HepG2 (cell line): ENCODE results near the gene DQX1. TPM values are rescaled to one million over a fixed set of nuclear protein-coding genes. Genes with fewer than 3 reads are reported as not detected.
A peak's percentile ranks its signal among the peaks of the same experiment; 100 is the strongest.

Source experiments
- ATAC-seq: fragments of 200-7000 bp; cut with Tn5 transposase; 3 replicates; pipeline ENCODE4 v1.9.1; 2020; ENCODE audit warnings: mild to moderate bottlenecking, moderate library complexity
- BruUV-seq: library from RNA; stranded (reverse); fragments of 400-500 nt; replicated peaks from 2 replicates; lab custom pipeline; 2021; lab: Mats Ljungman, UMichigan
- CTCF ChIA-PET: fragments of 300-600 bp; formaldehyde crosslinking; extraction: SDS; loops from one replicate; lab custom pipeline; 2021; ENCODE audit warnings: low total read pairs, inconsistent platforms, low intra/inter-chr PET ratio; lab: Yijun Ruan, JAX
- POLR2A ChIA-PET: fragments of 350-600 bp; sonication (Branson Sonifier 250); formaldehyde crosslinking; loops from one replicate; lab custom pipeline; 2020; ENCODE audit warnings: antibody characterized with exemption, inconsistent platforms; lab: Yijun Ruan, JAX
- DNase-seq: peaks from one replicate; pipeline ENCODE4 v3.0.0-alpha.2; 2015; ENCODE audit warnings: low spot score
- FAIRE-seq: peaks from 3 replicates; lab custom pipeline; 2011; peaks lifted over from hg19 to GRCh38; lab: Jason Lieb, UNC
- H2AFZ ChIP-seq: one replicate; pipeline ENCODE4 v1.6.1; 2011; ENCODE audit warnings: low read length, inconsistent platforms
- H3K27ac ChIP-seq: fragments of 300-600 bp; 3 replicates; pipeline ENCODE4 v1.8.0; 2011; ENCODE audit warnings: mixed run types, mild to moderate bottlenecking, mixed read lengths, low read length, inconsistent platforms; ENCODE audit not compliant: insufficient read depth; ENCODE audit errors: extremely low read length
- H3K27me3 ChIP-seq, 2 experiments: fragments of 200-600 bp in 1 of 2; 2 replicates in 1 of 2; 3 replicates in 1 of 2; pipeline versions ENCODE4 v1.6.0 to v1.8.0; 2011; ENCODE audit warnings: low read length in 2 of 2, mild to moderate bottlenecking in 2 of 2, moderate library complexity in 2 of 2, inconsistent platforms in 1 of 2; ENCODE audit not compliant: insufficient read depth in 2 of 2, control insufficient read depth in 1 of 2
- H3K36me3 ChIP-seq, 2 experiments: fragments of 200-600 bp in 1 of 2; replicated peaks in 1 of 2; 2 replicates in 1 of 2; 3 replicates in 1 of 2; pipeline versions ENCODE4 v1.5.1 to v1.8.0; 2011; ENCODE audit warnings: low read length in 2 of 2, inconsistent platforms in 1 of 2; ENCODE audit not compliant: insufficient read depth in 2 of 2, control insufficient read depth in 1 of 2
- H3K4me1 ChIP-seq: 2 replicates; pipeline ENCODE4 v1.5.1; 2012; ENCODE audit warnings: low read length, inconsistent platforms; ENCODE audit not compliant: insufficient read depth
- H3K4me2 ChIP-seq: 2 replicates; pipeline ENCODE4 v1.6.0; 2011; ENCODE audit warnings: low read depth, low read length, inconsistent platforms
- H3K4me3 ChIP-seq, 3 experiments: fragments of 200-600 bp in 1 of 3; sonication (generic), shearing (Covaris generic) in 1 of 3; replicated peaks in 1 of 3; 2 replicates each; pipeline ENCODE4 v1.5.1; 2011 to 2016; ENCODE audit warnings: low read length in 3 of 3, inconsistent platforms in 2 of 3, low read depth in 2 of 3, mild to moderate bottlenecking in 2 of 3, control low read depth in 1 of 3, mixed read lengths in 1 of 3; ENCODE audit not compliant: insufficient read depth in 1 of 3
- H3K79me2 ChIP-seq: one replicate; pipeline ENCODE4 v1.6.1; 2011; ENCODE audit warnings: low read length, inconsistent platforms; ENCODE audit not compliant: insufficient read depth
- H3K9ac ChIP-seq: 2 replicates; pipeline ENCODE4 v1.6.0; 2011; ENCODE audit warnings: mild to moderate bottlenecking, low read depth, low read length, inconsistent platforms; ENCODE audit not compliant: insufficient read depth
- H3K9me3 ChIP-seq: 2 replicates; pipeline ENCODE4 v1.5.1; 2012; ENCODE audit warnings: mild to moderate bottlenecking, low read length
- H4K20me1 ChIP-seq: 2 replicates; pipeline ENCODE4 v1.6.0; 2011; ENCODE audit warnings: inconsistent platforms, mild to moderate bottlenecking, low read length, moderate library complexity; ENCODE audit not compliant: insufficient read depth
- ADNP ChIP-seq: sonication (generic); formaldehyde crosslinking; IDR thresholded peaks from 2 replicates; pipeline ENCODE4 v1.4.0; 2020; ENCODE audit warnings: missing genetic modification reagents
- CREB1 ChIP-seq, 2 experiments: fragments of 450-650 bp in 1 of 2; IDR thresholded peaks; 2 replicates each; pipeline ENCODE4 v1.6.1; 2016 to 2017; ENCODE audit warnings: control low read depth in 1 of 2, mild to moderate bottlenecking in 1 of 2, missing compliant biosample characterization in 1 of 2, missing genetic modification characterization in 1 of 2
- EP300 ChIP-seq, 3 experiments: sonication (generic) in 1 of 3; formaldehyde crosslinking in 1 of 3; IDR thresholded peaks; 2 replicates each; pipeline versions ENCODE4 v1.5.1 to v1.6.1; 2011 to 2020; ENCODE audit warnings: low read depth in 2 of 3, low read length in 2 of 3, borderline replicate concordance in 1 of 3, improper control_type of control experiment in 1 of 3, mild to moderate bottlenecking in 1 of 3, missing genetic modification reagents in 1 of 3, moderate library complexity in 1 of 3
- LCORL ChIP-seq, 2 experiments: fragments of 450-650 bp in 1 of 2; sonication (generic) in 1 of 2; formaldehyde crosslinking in 1 of 2; IDR thresholded peaks; 2 replicates each; pipeline versions ENCODE4 v1.5.0 to v1.6.1; 2017 to 2020; ENCODE audit warnings: antibody characterized with exemption in 1 of 2, missing genetic modification reagents in 1 of 2
- NCOA5 ChIP-seq: sonication (generic); formaldehyde crosslinking; IDR thresholded peaks from 2 replicates; pipeline ENCODE4 v1.4.0; 2020; ENCODE audit warnings: missing genetic modification reagents
- NR2F6 ChIP-seq, 2 experiments: IDR thresholded peaks; 2 replicates each; pipeline ENCODE4 v1.6.1; 2016; ENCODE audit warnings: antibody characterized with exemption in 1 of 2, mild to moderate bottlenecking in 1 of 2
- ONECUT2 ChIP-seq: sonication (generic); formaldehyde crosslinking; IDR thresholded peaks from 2 replicates; pipeline ENCODE4 v1.4.0; 2020; ENCODE audit warnings: missing genetic modification reagents
- PATZ1 ChIP-seq: sonication (generic); formaldehyde crosslinking; IDR thresholded peaks from 2 replicates; pipeline ENCODE4 v1.4.0; 2020; ENCODE audit warnings: missing genetic modification reagents
- PHF8 ChIP-seq: sonication (generic); formaldehyde crosslinking; IDR thresholded peaks from 2 replicates; pipeline ENCODE4 v1.5.0; 2020; ENCODE audit warnings: missing genetic modification reagents
- SSRP1 ChIP-seq: IDR thresholded peaks from 2 replicates; pipeline ENCODE4 v1.6.1; 2016; ENCODE audit warnings: control low read depth
- ZFY ChIP-seq: sonication (generic); formaldehyde crosslinking; IDR thresholded peaks from 2 replicates; pipeline ENCODE4 v1.4.0; 2020; ENCODE audit warnings: missing genetic modification reagents
- ZNF205 ChIP-seq: IDR thresholded peaks from 2 replicates; pipeline ENCODE4 v1.6.1; 2018; ENCODE audit warnings: missing biosample characterization, missing genetic modification reagents
- ZNF274 ChIP-seq: sonication (generic); formaldehyde crosslinking; IDR thresholded peaks from 2 replicates; pipeline ENCODE4 v1.5.1; 2020; ENCODE audit warnings: mild to moderate bottlenecking, missing genetic modification reagents
- ZNF737 ChIP-seq: sonication (generic); formaldehyde crosslinking; IDR thresholded peaks from 2 replicates; pipeline ENCODE4 v1.5.0; 2020; ENCODE audit warnings: missing genetic modification reagents, mild to moderate bottlenecking, borderline replicate concordance
- WGBS: methylation state at CpG from one replicate; pipeline ENCODE4 v1.1.6; 2017; ENCODE audit warnings: low lambda C conversion rate; 5-methylcytosine and 5-hydroxymethylcytosine counted together
- in situ Hi-C: cut with HindIII; loops from 2 replicates; pipeline ENCODE4 v1.10.0; 2017; ENCODE audit warnings: low pct_unique_long_range_greater_than_20kb; ENCODE audit not compliant: extremely low pct_ligation_motif_present
- intact Hi-C: fragments of 100-400 bp; cut with micrococcal nuclease; formaldehyde crosslinking; loops from one replicate; pipeline ENCODE4 v1.10.0; 2022; ENCODE audit not compliant: unreplicated experiment
- polyA plus RNA-seq, 8 experiments: library from polyadenylated mRNA; depleted of rRNA in 3 of 8; stranded (reverse) in 7 of 8; unstranded in 1 of 8; fragments of >200 nt; fragmentation: Illumina TruSeq in 4 of 8; extraction: Trizol in 4 of 8; gene quantifications; 2 replicates each; pipeline versions ENCODE4 v1.2.1 to v1.2.3, GENCODE V29; 2011 to 2016; ENCODE audit warnings: low read depth in 4 of 8, missing spikeins in 1 of 8, mixed read lengths in 1 of 8; ENCODE audit not compliant: insufficient read depth in 1 of 8
- total RNA-seq, 5 experiments: library from RNA; depleted of rRNA; stranded (reverse); fragments of >200 nt; fragmentation: Illumina TruSeq; extraction: Trizol; gene quantifications; 2 replicates each; pipeline ENCODE4 v1.2.3, GENCODE V29; 2016; ENCODE audit warnings: low read depth in 1 of 5

The DQX1 gene
- total and polyA plus RNA-seq, 2 of the 13 experiments (the other 11 are each of a cell fraction or from before 2014, with no cell fraction given): 27.6 to 89.8 TPM

DNA sequence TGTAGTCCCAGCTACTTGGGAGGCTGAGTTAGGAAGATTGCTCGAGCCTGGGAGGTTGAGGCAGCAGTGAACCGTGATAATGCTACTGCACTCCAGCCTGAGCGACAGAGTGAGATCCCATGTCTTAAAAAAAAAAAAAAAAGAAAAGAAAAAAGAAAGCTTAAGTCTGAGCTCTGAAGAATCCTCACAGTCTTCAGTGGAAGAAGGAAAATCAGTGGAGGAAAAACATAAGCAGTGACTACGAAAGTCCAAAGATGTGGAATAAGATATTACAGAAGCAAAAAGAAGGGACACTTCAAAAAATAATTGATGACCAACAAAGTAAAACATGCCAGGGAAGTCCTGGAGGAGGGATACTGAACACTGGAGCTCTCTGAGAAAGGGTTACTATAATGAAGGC lies 15.8 kb downstream of the DQX1 start (continued):
- TF ChIP-seq NR2F6 (IDR thresholded peaks at IDR 0.05) (no peak), NR2F6 (CRISPR knock-in tag; IDR thresholded peaks at IDR 0.05) (no peak), ADNP (CRISPR knock-in tag) (no peak), NCOA5 (CRISPR knock-in tag) (no peak), ZFY (CRISPR knock-in tag) (no peak), ZNF274 (CRISPR knock-in tag) (no peak), LCORL (IDR thresholded peaks at IDR 0.05) (no peak), LCORL (CRISPR knock-in tag; IDR thresholded peaks at IDR 0.05) (no peak), SSRP1 (CRISPR knock-in tag) (no peak), PHF8 (CRISPR knock-in tag) (no peak), EP300 (IDR thresholded peaks at IDR 0.05; ENCODE audit: low read depth in 2 of 2, low read length in 2 of 2) (no peak), EP300 (CRISPR knock-in tag; IDR thresholded peaks at IDR 0.05; ENCODE audit: borderline replicate concordance) (no peak)

DNA sequence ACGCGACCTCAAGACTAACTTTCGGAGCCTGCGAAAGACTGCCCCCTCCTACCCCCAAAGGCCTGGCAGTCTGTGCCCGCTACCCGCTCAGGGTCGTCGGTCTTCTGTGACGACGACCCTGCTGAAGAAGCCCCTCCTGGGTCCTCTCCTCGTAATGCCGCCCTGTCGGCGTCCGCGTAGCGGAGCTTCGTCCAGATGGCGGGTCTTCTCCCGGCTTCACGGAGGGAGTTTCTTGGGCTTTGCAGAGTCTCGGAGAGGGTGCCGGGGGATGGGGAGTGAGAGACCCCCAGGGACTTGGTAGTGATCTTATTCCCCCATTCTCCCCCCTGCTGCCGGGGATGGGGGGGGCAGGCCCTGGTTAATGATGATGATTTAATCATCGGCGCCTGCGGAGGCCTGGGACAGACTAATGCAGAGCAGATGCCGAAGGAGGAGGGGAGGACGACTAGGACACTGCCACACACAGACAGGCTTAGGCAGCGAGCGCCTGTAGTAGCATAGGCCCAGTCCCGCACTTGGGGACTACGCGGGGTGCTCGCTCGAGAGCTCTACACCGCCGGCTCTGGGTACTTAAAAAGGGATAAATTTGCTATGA lies 18.0 kb downstream of the DQX1 start:
- CTCF ChIA-PET: interaction anchor here (1.6 to 1.7 kb wide), 2 partner anchors 24 to 25 kb away, joined by 8 to 10 read pairs; partner anchors contain the start of genes CCDC142 and TTC31
- H3K4me1 ChIP-seq: peaks cover 79% of the 10 kb centered on the region
- POLR2A ChIA-PET: interaction anchor here (0.8 to 16.5 kb wide), 10 partner anchors 9 to 79 kb away, joined by 3 to 795 read pairs (median 6); partner anchors contain the start of genes AUP1, CCDC142, DQX1 and HTRA2
- peaks cover 38% of the 10 kb centered on the region for H3K79me2 ChIP-seq
- FAIRE-seq (no peak), ATAC-seq (peak; percentile 59), DNase-seq (no peak)
- peak overlapping the region; percentile 98 for H3K4me2 ChIP-seq
- in situ Hi-C loops (no loop called here), intact Hi-C loops (loop anchor here (1.0 to 2.0 kb wide), 3 partner anchors 21 to 79 kb away; partner anchors contain the start of genes AUP1, HTRA2 and TTC31)
- no peak overlapping the region for H2AFZ ChIP-seq
- H4K20me1 ChIP-seq: no peaks in the 10 kb centered on the region
- H3K9me3 ChIP-seq: no peaks in the 10 kb centered on the region
- no peaks in the 10 kb centered on the region; a peak in 1 of 5 replicates for H3K27me3 ChIP-seq
- H3K36me3 ChIP-seq: no peaks in the 10 kb centered on the region; a peak in 3 of 5 replicates
- H3K4me3 ChIP-seq: peak overlapping the region; percentile 79 to 97 (median 95)
- peak overlapping the region; percentile 95 for H3K27ac ChIP-seq
- under 1% methylated on average over 38 of the region's 38 CpGs for WGBS
- peak overlapping the region; percentile 94 for H3K9ac ChIP-seq
- BruUV-seq: no TSS peak
- peak; percentile 48; the same call in 1 of the 2 replicates for TF ChIP-seq PATZ1
- TF ChIP-seq ONECUT2 (CRISPR knock-in tag): no peak
- no peak for TF ChIP-seq CREB1 (IDR thresholded peaks at IDR 0.05)
- peak; percentile 19 for TF ChIP-seq CREB1 (CRISPR knock-in tag; IDR thresholded peaks at IDR 0.05)
- TF ChIP-seq ZNF205: no peak
- TF ChIP-seq ZNF737 (CRISPR knock-in tag): no peak
